Ishikawa (cell line): Measurements from ENCODE around the gene RABL6.

Experiments used
- CEBPB ChIP-seq: IDR thresholded peaks from 2 replicates; pipeline ENCODE4 v1.6.1; 2012
- CREB1 ChIP-seq: IDR thresholded peaks from 2 replicates; pipeline ENCODE4 v1.6.1; 2012; ENCODE audit warnings: low read depth
- EGR1 ChIP-seq: IDR thresholded peaks from 2 replicates; pipeline ENCODE4 v1.6.1; 2012
- EP300 ChIP-seq: IDR thresholded peaks from 2 replicates; pipeline ENCODE4 v1.6.1; 2012; ENCODE audit warnings: borderline replicate concordance
- FOXM1 ChIP-seq: IDR thresholded peaks from 2 replicates; pipeline ENCODE4 v1.6.1; 2012; ENCODE audit warnings: low read depth, borderline replicate concordance
- NFIC ChIP-seq: IDR thresholded peaks from 2 replicates; pipeline ENCODE4 v1.6.1; 2012
- RAD21 ChIP-seq: IDR thresholded peaks from 2 replicates; pipeline ENCODE4 v1.6.1; 2012; ENCODE audit warnings: low read depth
- TAF1 ChIP-seq: IDR thresholded peaks from 2 replicates; pipeline ENCODE4 v1.6.1; 2012; ENCODE audit warnings: low read depth, mild to moderate bottlenecking
- TCF12 ChIP-seq: IDR thresholded peaks from 2 replicates; pipeline ENCODE4 v1.6.1; 2012; ENCODE audit warnings: low read depth
- TEAD4 ChIP-seq: IDR thresholded peaks from 2 replicates; pipeline ENCODE4 v1.6.1; 2012
- YY1 ChIP-seq: IDR thresholded peaks from 2 replicates; pipeline ENCODE4 v1.6.1; 2012; ENCODE audit warnings: low read depth
- ZBTB7A ChIP-seq: IDR thresholded peaks from 2 replicates; pipeline ENCODE4 v1.6.1; 2012; ENCODE audit warnings: low read depth
- TF ChIP-seq, protein P1 (sequence below): IDR thresholded peaks from 2 replicates; pipeline ENCODE4 v1.6.1; 2012
- TF ChIP-seq, protein P2 (sequence below): IDR thresholded peaks from 2 replicates; pipeline ENCODE4 v1.6.1; 2012
- TF ChIP-seq, protein P3 (sequence below): IDR thresholded peaks from 2 replicates; pipeline ENCODE4 v1.6.1; 2012; ENCODE audit warnings: low read depth, mild to moderate bottlenecking

Gene RABL6

DNA sequence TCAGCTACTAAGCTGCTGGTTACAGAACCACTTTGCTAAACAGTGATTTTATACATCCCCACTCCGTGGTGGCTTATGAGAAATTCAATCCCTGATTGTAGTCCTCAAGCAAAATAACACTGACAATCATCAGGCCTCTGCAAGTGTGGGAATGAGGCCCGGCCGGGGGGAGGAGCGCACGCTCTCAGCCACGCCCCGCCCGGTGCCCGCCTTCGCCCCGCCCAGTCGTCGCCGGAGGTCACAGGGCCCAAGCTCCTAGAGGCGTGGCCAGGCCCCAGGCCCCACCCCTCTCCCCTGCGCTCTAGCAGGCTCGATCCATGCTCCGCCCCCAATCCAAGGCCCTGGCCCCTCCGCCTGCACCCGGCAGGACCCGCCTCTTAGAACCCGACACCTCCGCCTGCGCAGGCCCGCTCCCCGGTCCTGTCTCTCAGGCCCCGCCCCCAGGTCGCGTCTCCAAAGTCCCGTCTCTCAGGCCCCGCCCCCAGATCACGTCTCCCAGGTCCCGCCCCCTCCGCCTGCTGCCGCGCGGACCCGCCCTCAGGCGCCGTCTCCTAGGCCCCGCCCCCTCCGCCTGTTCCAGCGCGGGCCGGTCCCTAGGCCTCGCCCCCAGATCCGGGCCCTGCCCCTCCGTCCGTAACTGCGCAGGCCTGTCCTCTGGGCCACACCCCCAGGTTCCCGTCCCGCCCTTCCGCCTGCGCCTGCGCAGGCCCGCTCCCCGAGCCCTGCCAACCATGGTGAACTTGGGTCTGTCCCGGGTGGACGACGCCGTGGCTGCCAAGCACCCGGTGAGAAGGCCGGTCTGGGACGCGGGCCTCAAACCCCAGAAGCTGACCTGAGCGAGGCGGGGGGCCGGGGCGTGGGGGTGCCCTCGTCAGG lies 16.9 kb upstream of the RABL6 start, which contains the start of gene TMEM141:
Gene TMEM141, plus strand, starts transcription at position 705 of the 876 bp plus-strand sequence. Its CDS starts 27 bp downstream, at position 732.
- TF ChIP-seq YY1 (peak; percentile 63; the same call in 1 of the 2 replicates), EGR1 (no peak), TAF1 (peak; percentile 60)
- TF ChIP-seq, protein P1, sequence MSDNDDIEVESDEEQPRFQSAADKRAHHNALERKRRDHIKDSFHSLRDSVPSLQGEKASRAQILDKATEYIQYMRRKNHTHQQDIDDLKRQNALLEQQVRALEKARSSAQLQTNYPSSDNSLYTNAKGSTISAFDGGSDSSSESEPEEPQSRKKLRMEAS, result peak; percentile 72; the same call in 1 of the 2 replicates
- TF ChIP-seq, protein P2, sequence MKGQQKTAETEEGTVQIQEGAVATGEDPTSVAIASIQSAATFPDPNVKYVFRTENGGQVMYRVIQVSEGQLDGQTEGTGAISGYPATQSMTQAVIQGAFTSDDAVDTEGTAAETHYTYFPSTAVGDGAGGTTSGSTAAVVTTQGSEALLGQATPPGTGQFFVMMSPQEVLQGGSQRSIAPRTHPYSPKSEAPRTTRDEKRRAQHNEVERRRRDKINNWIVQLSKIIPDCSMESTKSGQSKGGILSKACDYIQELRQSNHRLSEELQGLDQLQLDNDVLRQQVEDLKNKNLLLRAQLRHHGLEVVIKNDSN, result peak; percentile 7; the same call in 1 of the 2 replicates

DNA sequence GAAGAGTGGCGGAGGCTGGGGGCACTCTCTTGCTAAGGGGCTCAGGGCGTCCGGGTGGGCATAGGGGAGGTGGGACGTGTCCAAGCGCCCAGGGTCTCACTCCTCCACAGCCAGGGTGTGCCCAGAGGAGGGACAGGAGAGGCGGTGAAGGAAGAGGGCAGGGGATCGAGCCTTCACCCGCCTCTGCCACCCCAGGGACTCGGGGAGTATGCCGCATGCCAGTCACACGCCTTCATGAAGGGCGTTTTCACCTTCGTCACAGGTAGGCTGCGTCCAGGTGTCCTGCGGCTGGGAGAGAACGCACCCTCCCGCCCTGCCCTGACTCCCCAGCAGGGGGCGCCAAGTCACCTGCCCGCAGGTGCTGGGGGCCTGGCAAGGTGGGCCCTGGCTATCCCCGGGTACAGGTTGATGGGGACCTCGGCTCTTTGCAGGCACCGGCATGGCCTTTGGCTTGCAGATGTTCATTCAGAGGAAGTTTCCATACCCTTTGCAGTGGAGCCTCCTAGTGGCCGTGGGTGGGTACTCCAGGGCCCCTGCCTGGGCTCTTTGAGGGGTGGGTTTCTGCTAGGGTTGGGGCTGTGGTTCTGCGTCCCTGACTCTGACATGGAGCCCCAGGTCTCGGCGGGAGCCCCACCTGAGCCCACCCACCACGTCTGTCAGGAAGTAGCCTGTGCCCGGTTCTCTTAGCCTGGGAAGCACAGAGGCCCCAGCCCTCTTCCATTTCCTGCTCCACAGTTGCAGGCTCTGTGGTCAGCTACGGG lies 16.1 kb upstream of the RABL6 start:
- TF ChIP-seq, protein P2, result no peak
- TF ChIP-seq NFIC (no peak), TCF12 (no peak; the same call in 1 of the 2 replicates), TAF1 (peak; percentile 33; the same call in 1 of the 2 replicates), EP300 (peak; percentile 15; the same call in 1 of the 2 replicates), CREB1 (0 out of 2 replicates have a peak, but pooled peaks have one; percentile 12), CEBPB (no peak), RAD21 (peak; percentile 49; the same call in 1 of the 2 replicates), YY1 (0 out of 2 replicates have a peak, but pooled peaks have one; percentile 20), ZBTB7A (peak; percentile 78), FOXM1 (no peak), TEAD4 (0 out of 2 replicates have a peak, but pooled peaks have one; percentile 4), EGR1 (no peak)
- TF ChIP-seq, protein P1, result peak; percentile 91
- TF ChIP-seq, protein P3, sequence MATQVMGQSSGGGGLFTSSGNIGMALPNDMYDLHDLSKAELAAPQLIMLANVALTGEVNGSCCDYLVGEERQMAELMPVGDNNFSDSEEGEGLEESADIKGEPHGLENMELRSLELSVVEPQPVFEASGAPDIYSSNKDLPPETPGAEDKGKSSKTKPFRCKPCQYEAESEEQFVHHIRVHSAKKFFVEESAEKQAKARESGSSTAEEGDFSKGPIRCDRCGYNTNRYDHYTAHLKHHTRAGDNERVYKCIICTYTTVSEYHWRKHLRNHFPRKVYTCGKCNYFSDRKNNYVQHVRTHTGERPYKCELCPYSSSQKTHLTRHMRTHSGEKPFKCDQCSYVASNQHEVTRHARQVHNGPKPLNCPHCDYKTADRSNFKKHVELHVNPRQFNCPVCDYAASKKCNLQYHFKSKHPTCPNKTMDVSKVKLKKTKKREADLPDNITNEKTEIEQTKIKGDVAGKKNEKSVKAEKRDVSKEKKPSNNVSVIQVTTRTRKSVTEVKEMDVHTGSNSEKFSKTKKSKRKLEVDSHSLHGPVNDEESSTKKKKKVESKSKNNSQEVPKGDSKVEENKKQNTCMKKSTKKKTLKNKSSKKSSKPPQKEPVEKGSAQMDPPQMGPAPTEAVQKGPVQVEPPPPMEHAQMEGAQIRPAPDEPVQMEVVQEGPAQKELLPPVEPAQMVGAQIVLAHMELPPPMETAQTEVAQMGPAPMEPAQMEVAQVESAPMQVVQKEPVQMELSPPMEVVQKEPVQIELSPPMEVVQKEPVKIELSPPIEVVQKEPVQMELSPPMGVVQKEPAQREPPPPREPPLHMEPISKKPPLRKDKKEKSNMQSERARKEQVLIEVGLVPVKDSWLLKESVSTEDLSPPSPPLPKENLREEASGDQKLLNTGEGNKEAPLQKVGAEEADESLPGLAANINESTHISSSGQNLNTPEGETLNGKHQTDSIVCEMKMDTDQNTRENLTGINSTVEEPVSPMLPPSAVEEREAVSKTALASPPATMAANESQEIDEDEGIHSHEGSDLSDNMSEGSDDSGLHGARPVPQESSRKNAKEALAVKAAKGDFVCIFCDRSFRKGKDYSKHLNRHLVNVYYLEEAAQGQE, result no peak

DNA sequence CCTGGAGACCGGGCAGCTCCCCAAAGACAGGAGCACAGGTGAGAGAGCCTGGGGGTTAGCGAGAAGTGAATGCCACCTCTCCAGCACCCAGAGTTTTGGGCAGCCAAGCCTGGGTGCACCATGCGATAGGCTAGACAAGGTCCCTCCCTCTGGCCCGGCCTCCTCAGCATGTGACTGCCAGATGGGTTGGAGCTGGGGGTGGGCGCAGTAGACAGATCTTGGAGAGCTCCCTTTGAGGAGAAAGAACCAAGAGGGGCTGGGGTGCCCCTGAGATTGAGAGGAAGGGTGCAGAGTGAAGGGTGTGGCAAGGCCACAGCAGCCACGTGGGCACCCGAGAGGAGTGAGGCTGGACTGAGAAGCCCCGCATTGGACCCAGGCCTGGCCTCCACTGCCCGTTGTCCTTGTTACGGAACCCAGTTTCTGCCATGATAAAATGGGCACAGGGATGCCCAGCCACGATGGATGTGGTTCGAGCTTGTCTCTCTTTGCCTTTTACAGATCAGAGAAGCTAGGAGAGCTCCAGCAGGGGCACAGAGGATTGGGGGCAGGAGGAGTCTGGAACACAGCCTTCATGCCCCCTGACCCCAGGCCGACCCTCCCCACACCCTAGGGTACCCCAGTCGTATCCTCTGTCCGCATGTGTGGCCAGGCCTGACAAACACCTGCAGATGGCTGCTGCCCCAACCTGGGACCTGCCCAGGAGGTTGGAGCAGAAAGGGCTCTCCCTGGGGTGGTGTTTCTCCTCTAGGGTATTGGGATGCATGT lies 15.2 kb upstream of the RABL6 start:
- no peak for TF ChIP-seq TEAD4
- TF ChIP-seq CEBPB, result no peak
- TF ChIP-seq EP300, result no peak
- TF ChIP-seq, protein P1, result no peak
- TF ChIP-seq RAD21, result no peak
- no peak for TF ChIP-seq TAF1
- TF ChIP-seq YY1, result no peak
- no peak for TF ChIP-seq ZBTB7A
- no peak for TF ChIP-seq CREB1
- no peak for TF ChIP-seq FOXM1
- TF ChIP-seq TCF12, result no peak
- TF ChIP-seq NFIC, result no peak
- TF ChIP-seq, protein P2, result no peak
- no peak for TF ChIP-seq EGR1

DNA sequence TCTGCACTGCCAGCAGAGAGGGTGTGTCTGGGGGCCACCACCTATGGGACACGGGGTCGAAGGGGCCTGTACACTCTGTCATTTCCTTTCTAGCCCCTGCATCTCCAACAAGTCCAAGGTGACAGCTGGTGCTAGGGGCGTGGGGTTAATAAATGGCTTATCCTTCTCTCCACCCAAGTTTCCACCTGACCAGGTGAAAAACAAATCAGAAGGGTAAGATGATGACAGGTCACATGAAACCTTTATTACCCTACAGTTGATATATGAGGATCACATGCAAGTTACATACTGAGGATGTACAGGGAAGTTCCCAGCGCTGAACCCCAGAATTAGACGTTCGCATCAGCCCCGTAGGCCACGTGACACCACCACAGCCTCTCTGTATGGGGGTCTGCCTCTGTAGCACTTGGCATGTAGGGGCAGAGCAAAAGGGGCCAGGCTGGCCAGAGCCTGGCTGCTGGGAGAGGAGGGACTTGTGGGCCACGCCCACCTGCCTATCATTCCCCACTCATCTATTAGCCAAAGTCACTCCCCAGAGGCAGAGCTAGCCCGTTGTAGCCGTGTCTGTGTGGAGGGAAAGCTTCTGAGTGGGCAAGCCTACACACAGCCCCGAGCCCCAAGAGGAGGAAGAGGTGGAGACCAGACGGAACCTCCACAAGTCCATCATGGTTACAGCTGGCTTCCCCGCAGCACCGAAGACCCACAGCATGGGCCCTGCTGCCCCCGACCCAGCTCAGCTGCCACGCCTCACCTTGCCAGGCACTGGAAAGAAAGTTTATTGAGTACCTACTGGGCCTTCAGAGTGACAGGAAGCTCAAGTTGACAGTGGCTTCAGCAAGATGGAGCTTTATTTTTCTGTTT lies 14.4 kb upstream of the RABL6 start:
- TF ChIP-seq ZBTB7A, result no peak
- no peak for TF ChIP-seq RAD21
- no peak for TF ChIP-seq YY1
- no peak for TF ChIP-seq NFIC
- TF ChIP-seq CEBPB, result no peak
- no peak for TF ChIP-seq FOXM1
- TF ChIP-seq, protein P1, result no peak
- no peak for TF ChIP-seq CREB1
- TF ChIP-seq, protein P2, result no peak
- no peak for TF ChIP-seq TEAD4
- no peak for TF ChIP-seq TAF1
- TF ChIP-seq EGR1, result no peak
- TF ChIP-seq EP300, result no peak
- TF ChIP-seq, protein P3, result no peak
- no peak for TF ChIP-seq TCF12
